ENCODE measurements around the gene COMMD7. TPM values are rescaled to one million over a fixed set of nuclear protein-coding genes. Genes with fewer than 3 reads are reported as not detected.

Gene COMMD7
- total RNA-seq, 1 donor from 2014 or later, result 48.1 TPM

GRCh38 chr20:32751293-32751692 lies 8.0 kb upstream of the COMMD7 start:
- H3K27ac Mint-ChIP-seq (ENCODE audit: unreplicated experiment), result no peak overlapping the region
- no peaks in the 10 kb centered on the region for H3K9me3 Mint-ChIP-seq (ENCODE audit: unreplicated experiment)
- no peaks in the 10 kb centered on the region for H3K36me3 Mint-ChIP-seq (ENCODE audit: unreplicated experiment)
- H3K4me3 Mint-ChIP-seq (ENCODE audit: unreplicated experiment), result no peak overlapping the region
- peaks cover 13% of the 10 kb centered on the region for H3K4me1 Mint-ChIP-seq (ENCODE audit: unreplicated experiment)
- no peak for TF ChIP-seq CTCF (IDR thresholded peaks at IDR 0.05)
- no peaks in the 10 kb centered on the region for H3K27me3 Mint-ChIP-seq (ENCODE audit: unreplicated experiment)
- DNase-seq (ENCODE audit: extremely low spot score, unreplicated experiment), result no peak

GRCh38 chr20:32749914-32750637 lies 6.8 kb upstream of the COMMD7 start:
- no peaks in the 10 kb centered on the region for H3K27me3 Mint-ChIP-seq (ENCODE audit: unreplicated experiment)
- peaks cover 18% of the 10 kb centered on the region for H3K4me1 Mint-ChIP-seq (ENCODE audit: unreplicated experiment)
- no peaks in the 10 kb centered on the region for H3K9me3 Mint-ChIP-seq (ENCODE audit: unreplicated experiment)
- TF ChIP-seq CTCF (IDR thresholded peaks at IDR 0.05), result no peak
- no peak overlapping the region for H3K27ac Mint-ChIP-seq (ENCODE audit: unreplicated experiment)
- no peak for DNase-seq (ENCODE audit: extremely low spot score, unreplicated experiment)
- H3K4me3 Mint-ChIP-seq (ENCODE audit: unreplicated experiment), result no peak overlapping the region
- no peaks in the 10 kb centered on the region for H3K36me3 Mint-ChIP-seq (ENCODE audit: unreplicated experiment)

GRCh38 chr20:32742322-32743236 lies 688 bp downstream of the COMMD7 start:
- Mint-ChIP-seq H3K27me3 (ENCODE audit: unreplicated experiment) (no peaks in the 10 kb centered on the region), H3K27ac (ENCODE audit: unreplicated experiment) (peak overlapping the region; percentile 93), H3K9me3 (ENCODE audit: unreplicated experiment) (no peaks in the 10 kb centered on the region), H3K36me3 (ENCODE audit: unreplicated experiment) (no peaks in the 10 kb centered on the region), H3K4me1 (ENCODE audit: unreplicated experiment) (peaks cover 37% of the 10 kb centered on the region), H3K4me3 (ENCODE audit: unreplicated experiment) (peak overlapping the region; percentile 93)
- no peak for DNase-seq (ENCODE audit: extremely low spot score, unreplicated experiment)
- no peak for TF ChIP-seq CTCF (IDR thresholded peaks at IDR 0.05)

- H3K9me3 Mint-ChIP-seq (ENCODE audit: unreplicated experiment), result no peaks in the 10 kb centered on the region
- no peak overlapping the region for H3K27ac Mint-ChIP-seq (ENCODE audit: unreplicated experiment)
- no peak for DNase-seq (ENCODE audit: extremely low spot score, unreplicated experiment)
- H3K27me3 Mint-ChIP-seq (ENCODE audit: unreplicated experiment), result no peaks in the 10 kb centered on the region
- H3K4me1 Mint-ChIP-seq (ENCODE audit: unreplicated experiment), result peaks cover 33% of the 10 kb centered on the region
- TF ChIP-seq CTCF (IDR thresholded peaks at IDR 0.05), result no peak
- H3K4me3 Mint-ChIP-seq (ENCODE audit: unreplicated experiment), result no peak overlapping the region
- no peaks in the 10 kb centered on the region for H3K36me3 Mint-ChIP-seq (ENCODE audit: unreplicated experiment)
Observed at GRCh38 chr20:32741151-32741550, 2.1 kb downstream of the COMMD7 start.
